Type B pancreatic cell (in vitro differentiated cells): ENCODE data around the gene ZC3H18. TPM values are rescaled to one million over a fixed set of nuclear protein-coding genes. Genes with fewer than 3 reads are reported as not detected.

Experiments
- DNase-seq: peaks from one replicate; pipeline ENCODE4 v3.0.0; 2021; ENCODE audit warnings: mixed read lengths; ENCODE audit not compliant: unreplicated experiment; ENCODE audit errors: extremely low spot score
- H3K27ac Mint-ChIP-seq: 2 replicates; pipeline ENCODE4 v1.8.0; 2021; ENCODE audit warnings: mild to moderate bottlenecking, mixed read lengths
- H3K27me3 Mint-ChIP-seq: 2 replicates; pipeline ENCODE4 v1.8.0; 2021; ENCODE audit warnings: mixed read lengths
- H3K36me3 Mint-ChIP-seq: 2 replicates; pipeline ENCODE4 v1.8.0; 2021; ENCODE audit warnings: mixed read lengths
- H3K4me1 Mint-ChIP-seq: one replicate; pipeline ENCODE4 v1.8.0; 2021; ENCODE audit warnings: mixed read lengths; ENCODE audit not compliant: unreplicated experiment
- H3K4me3 Mint-ChIP-seq: 2 replicates; pipeline ENCODE4 v1.8.0; 2021; ENCODE audit warnings: mild to moderate bottlenecking, mixed read lengths
- H3K9me3 Mint-ChIP-seq: 2 replicates; pipeline ENCODE4 v1.8.0; 2021; ENCODE audit warnings: mixed read lengths
- CTCF ChIP-seq: fragments of 200-600 bp; sonication (generic); conservative IDR thresholded peaks from 2 replicates; pipeline ENCODE4 v1.5.0; 2021; ENCODE audit warnings: antibody characterized with exemption, mild to moderate bottlenecking
- total RNA-seq: library from RNA; stranded (reverse); gene quantifications from 2 replicates; pipeline ENCODE4 v1.2.1, GENCODE V29; 2021; ENCODE audit warnings: low replicate concordance

The ZC3H18 gene
- total RNA-seq, 1 donor from 2014 or later, result 70.2 TPM

GRCh38 chr16:88631384-88631783 lies 61.2 kb downstream of the ZC3H18 start:
- H3K36me3 Mint-ChIP-seq, result no peaks in the 10 kb centered on the region
- no peak for DNase-seq
- H3K9me3 Mint-ChIP-seq, result no peaks in the 10 kb centered on the region
- no peaks in the 10 kb centered on the region for H3K4me1 Mint-ChIP-seq
- no peak overlapping the region for H3K27ac Mint-ChIP-seq
- H3K27me3 Mint-ChIP-seq, result peaks cover 4% of the 10 kb centered on the region
- no peak for TF ChIP-seq CTCF
- no peak overlapping the region for H3K4me3 Mint-ChIP-seq

- no peak overlapping the region for H3K27ac Mint-ChIP-seq
- no peak for DNase-seq
Observed at GRCh38 chr16:88631920-88632586, 61.9 kb downstream of the ZC3H18 start.

GRCh38 chr16:88632587-88632930 lies 62.4 kb downstream of the ZC3H18 start:
- no peak for TF ChIP-seq CTCF
- peaks cover under 1% of the 10 kb centered on the region for H3K4me1 Mint-ChIP-seq
- H3K36me3 Mint-ChIP-seq, result no peaks in the 10 kb centered on the region
- no peak overlapping the region for H3K27ac Mint-ChIP-seq
- no peak overlapping the region for H3K4me3 Mint-ChIP-seq
- H3K27me3 Mint-ChIP-seq, result peaks cover 9% of the 10 kb centered on the region
- H3K9me3 Mint-ChIP-seq, result no peaks in the 10 kb centered on the region
- DNase-seq, result no peak

More at GRCh38 chr16:88631920-88632586, 61.9 kb downstream of the ZC3H18 start:
- H3K4me3 Mint-ChIP-seq, result no peak overlapping the region
- H3K4me1 Mint-ChIP-seq, result no peaks in the 10 kb centered on the region
- peaks cover 4% of the 10 kb centered on the region for H3K27me3 Mint-ChIP-seq
- no peaks in the 10 kb centered on the region for H3K9me3 Mint-ChIP-seq
- no peaks in the 10 kb centered on the region for H3K36me3 Mint-ChIP-seq
- TF ChIP-seq CTCF, result no peak

- Mint-ChIP-seq H3K4me3 (no peak overlapping the region), H3K27me3 (peaks cover 16% of the 10 kb centered on the region), H3K4me1 (peaks cover 5% of the 10 kb centered on the region), H3K27ac (no peak overlapping the region), H3K9me3 (no peaks in the 10 kb centered on the region), H3K36me3 (no peaks in the 10 kb centered on the region)
- TF ChIP-seq CTCF, result peak; percentile 3
- no peak for DNase-seq
Observed at GRCh38 chr16:88633684-88634140, 63.5 kb downstream of the ZC3H18 start.

- Mint-ChIP-seq H3K36me3 (no peaks in the 10 kb centered on the region), H3K27me3 (peaks cover 16% of the 10 kb centered on the region), H3K4me1 (peaks cover 5% of the 10 kb centered on the region), H3K9me3 (no peaks in the 10 kb centered on the region), H3K4me3 (peak overlapping the region; percentile 9), H3K27ac (no peak overlapping the region)
- TF ChIP-seq CTCF, result no peak
- no peak for DNase-seq
Observed at GRCh38 chr16:88634141-88634993, 64.2 kb downstream of the ZC3H18 start.
